Nephron (organoid): Measurements from ENCODE around the gene IFT57.

Source experiments
- H3K27ac Mint-ChIP-seq, 3 experiments: 2 replicates each; pipeline ENCODE4 v1.8.0; 2020; ENCODE audit warnings: mixed read lengths in 3 of 3, mild to moderate bottlenecking in 2 of 3, moderate library complexity in 1 of 3
- H3K27me3 Mint-ChIP-seq: 2 replicates; pipeline ENCODE4 v1.8.0; 2021; ENCODE audit warnings: low read depth, mild to moderate bottlenecking, moderate library complexity, mixed read lengths
- H3K36me3 Mint-ChIP-seq: 2 replicates; pipeline ENCODE4 v1.8.0; 2020; ENCODE audit warnings: low read depth, mixed read lengths
- H3K4me1 Mint-ChIP-seq: 2 replicates; pipeline ENCODE4 v1.8.0; 2020; ENCODE audit warnings: mixed read lengths
- H3K4me3 Mint-ChIP-seq, 3 experiments: 2 replicates each; pipeline ENCODE4 v1.8.0; 2020; ENCODE audit warnings: mild to moderate bottlenecking in 3 of 3, mixed read lengths in 3 of 3, moderate library complexity in 2 of 3
- H3K9me3 Mint-ChIP-seq: 2 replicates; pipeline ENCODE4 v1.8.0; 2020; ENCODE audit warnings: mixed read lengths
- TF ChIP-seq, protein P1 (sequence below), 3 experiments: fragments of 200-600 bp; sonication (generic); IDR thresholded peaks; one replicate each; pipeline ENCODE4 v1.5.0; 2021; ENCODE audit warnings: antibody characterized with exemption in 3 of 3; ENCODE audit not compliant: unreplicated experiment in 3 of 3

IFT57 gene

DNA sequence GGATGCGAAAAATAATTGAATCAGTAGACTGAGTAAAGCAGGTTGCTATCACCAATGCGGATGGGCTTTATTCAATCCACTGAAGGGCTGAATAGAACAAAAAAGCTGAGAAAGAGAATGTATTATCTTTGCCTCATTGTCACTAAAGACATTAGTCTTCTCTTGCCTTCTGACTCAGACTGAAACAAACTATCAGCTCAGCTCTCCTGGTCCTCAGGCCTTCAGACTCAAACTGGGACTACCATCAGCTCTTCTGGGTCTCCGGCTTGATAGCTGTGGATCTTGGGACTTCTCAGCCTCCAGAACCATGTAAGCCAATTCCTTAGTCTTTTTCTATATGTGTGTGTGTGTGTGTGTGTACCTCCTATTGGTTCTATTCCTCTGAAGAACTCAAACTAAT, 12.6 kb downstream of the IFT57 start:
- H3K4me1 Mint-ChIP-seq: no peaks in the 10 kb centered on the region
- no peaks in the 10 kb centered on the region for H3K9me3 Mint-ChIP-seq
- peaks cover 68% of the 10 kb centered on the region for H3K36me3 Mint-ChIP-seq
- H3K27me3 Mint-ChIP-seq: no peaks in the 10 kb centered on the region
- no peak overlapping the region for H3K4me3 Mint-ChIP-seq
- TF ChIP-seq, protein P1, sequence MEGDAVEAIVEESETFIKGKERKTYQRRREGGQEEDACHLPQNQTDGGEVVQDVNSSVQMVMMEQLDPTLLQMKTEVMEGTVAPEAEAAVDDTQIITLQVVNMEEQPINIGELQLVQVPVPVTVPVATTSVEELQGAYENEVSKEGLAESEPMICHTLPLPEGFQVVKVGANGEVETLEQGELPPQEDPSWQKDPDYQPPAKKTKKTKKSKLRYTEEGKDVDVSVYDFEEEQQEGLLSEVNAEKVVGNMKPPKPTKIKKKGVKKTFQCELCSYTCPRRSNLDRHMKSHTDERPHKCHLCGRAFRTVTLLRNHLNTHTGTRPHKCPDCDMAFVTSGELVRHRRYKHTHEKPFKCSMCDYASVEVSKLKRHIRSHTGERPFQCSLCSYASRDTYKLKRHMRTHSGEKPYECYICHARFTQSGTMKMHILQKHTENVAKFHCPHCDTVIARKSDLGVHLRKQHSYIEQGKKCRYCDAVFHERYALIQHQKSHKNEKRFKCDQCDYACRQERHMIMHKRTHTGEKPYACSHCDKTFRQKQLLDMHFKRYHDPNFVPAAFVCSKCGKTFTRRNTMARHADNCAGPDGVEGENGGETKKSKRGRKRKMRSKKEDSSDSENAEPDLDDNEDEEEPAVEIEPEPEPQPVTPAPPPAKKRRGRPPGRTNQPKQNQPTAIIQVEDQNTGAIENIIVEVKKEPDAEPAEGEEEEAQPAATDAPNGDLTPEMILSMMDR (IDR thresholded peaks at IDR 0.05; ENCODE audit: unreplicated experiment in 3 of 3): no peak
- no peak overlapping the region for H3K27ac Mint-ChIP-seq

DNA sequence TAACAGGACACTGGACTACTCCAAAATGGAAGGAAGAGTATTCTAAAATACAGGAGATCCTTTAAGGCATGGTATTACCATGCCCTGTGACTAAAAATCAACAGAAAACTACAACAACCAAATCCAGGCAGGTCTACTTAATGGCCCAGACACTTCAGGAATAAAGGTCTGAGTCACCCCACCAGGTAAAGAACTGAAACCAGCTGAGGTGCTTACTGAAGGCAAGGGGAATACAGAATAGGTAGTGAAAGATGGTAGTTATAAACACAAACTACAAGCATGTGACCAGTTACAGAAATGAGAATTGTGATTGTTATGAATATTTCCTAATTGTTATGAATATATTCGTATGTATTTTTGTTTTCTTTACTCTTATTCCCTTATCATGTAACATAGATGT, 13.4 kb downstream of the IFT57 start:
- Mint-ChIP-seq H3K27ac (no peak overlapping the region), H3K4me3 (no peak overlapping the region), H3K4me1 (no peaks in the 10 kb centered on the region), H3K36me3 (peaks cover 72% of the 10 kb centered on the region), H3K27me3 (no peaks in the 10 kb centered on the region), H3K9me3 (no peaks in the 10 kb centered on the region)
- TF ChIP-seq, protein P1 (IDR thresholded peaks at IDR 0.05; ENCODE audit: unreplicated experiment in 3 of 3): no peak

DNA sequence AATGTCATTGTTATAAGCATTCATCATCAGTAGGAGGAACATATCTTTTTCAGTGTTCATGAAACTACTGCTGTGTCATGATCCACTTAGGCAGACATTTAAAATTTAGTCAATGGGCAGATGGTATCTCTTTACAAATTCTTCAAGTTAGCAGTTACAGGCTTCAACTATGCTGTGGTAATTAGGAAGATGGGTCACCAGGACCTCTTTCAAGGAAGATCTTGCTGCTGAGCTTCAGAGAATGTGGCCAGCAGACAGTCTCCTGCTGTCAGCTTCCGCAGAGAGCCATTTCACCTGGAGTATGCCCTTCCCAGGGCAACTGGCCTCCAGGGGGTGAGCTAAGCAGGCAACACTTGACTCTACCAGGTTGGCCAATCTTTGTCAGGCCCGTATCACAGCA, 19.4 kb downstream of the IFT57 start:
- H3K4me3 Mint-ChIP-seq: no peak overlapping the region
- no peaks in the 10 kb centered on the region for H3K4me1 Mint-ChIP-seq
- peaks cover 39% of the 10 kb centered on the region for H3K36me3 Mint-ChIP-seq
- no peaks in the 10 kb centered on the region for H3K9me3 Mint-ChIP-seq
- TF ChIP-seq, protein P1 (IDR thresholded peaks at IDR 0.05; ENCODE audit: unreplicated experiment in 3 of 3): no peak
- H3K27ac Mint-ChIP-seq: no peak overlapping the region
- no peaks in the 10 kb centered on the region for H3K27me3 Mint-ChIP-seq

DNA sequence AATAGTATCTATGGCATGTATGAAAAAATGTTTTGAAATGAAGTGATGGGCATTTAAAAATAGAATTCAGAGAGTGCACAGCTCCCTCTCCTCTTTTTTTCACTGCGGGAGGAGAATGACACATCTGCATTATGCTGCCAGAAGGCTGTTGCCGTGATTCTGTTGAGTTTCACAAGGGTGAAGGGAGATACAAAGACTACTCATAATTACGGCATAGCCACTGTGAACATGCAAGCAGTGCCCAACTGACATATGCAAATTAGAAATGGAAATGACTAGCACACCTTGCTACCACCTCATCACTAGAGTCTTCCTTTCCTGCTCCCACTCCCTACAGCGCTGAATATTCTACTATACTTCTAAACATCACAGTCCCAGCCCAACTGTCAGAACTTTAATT, 20.1 kb downstream of the IFT57 start:
- no peaks in the 10 kb centered on the region for H3K4me1 Mint-ChIP-seq
- no peak overlapping the region for H3K4me3 Mint-ChIP-seq
- no peaks in the 10 kb centered on the region for H3K27me3 Mint-ChIP-seq
- TF ChIP-seq, protein P1 (IDR thresholded peaks at IDR 0.05; ENCODE audit: unreplicated experiment in 3 of 3): no peak
- H3K9me3 Mint-ChIP-seq: no peaks in the 10 kb centered on the region
- H3K27ac Mint-ChIP-seq: no peak overlapping the region
- H3K36me3 Mint-ChIP-seq: peaks cover 35% of the 10 kb centered on the region

DNA sequence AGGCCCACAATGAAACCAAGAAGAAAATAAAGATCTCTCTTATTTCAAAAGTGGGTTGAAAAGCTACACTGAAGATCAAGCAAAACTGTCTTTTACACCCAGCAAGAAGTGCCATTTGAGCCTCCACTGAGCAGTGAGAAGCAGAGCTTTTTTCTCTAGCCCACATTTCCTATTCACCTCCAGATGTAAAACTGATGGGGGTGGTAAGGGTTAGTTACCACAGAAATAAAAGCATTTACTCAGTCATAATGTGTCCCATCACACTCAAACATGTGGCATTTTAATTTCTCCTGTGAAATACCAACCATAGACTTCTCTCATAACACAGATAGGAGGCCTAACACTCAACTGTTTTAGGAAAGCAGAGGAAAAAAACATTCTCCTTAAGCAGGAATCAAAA, 21.0 kb downstream of the IFT57 start:
- Mint-ChIP-seq H3K27ac (no peak overlapping the region), H3K4me3 (no peak overlapping the region), H3K9me3 (no peaks in the 10 kb centered on the region), H3K36me3 (peaks cover 31% of the 10 kb centered on the region), H3K27me3 (no peaks in the 10 kb centered on the region), H3K4me1 (no peaks in the 10 kb centered on the region)
- TF ChIP-seq, protein P1 (IDR thresholded peaks at IDR 0.05; ENCODE audit: unreplicated experiment in 3 of 3): no peak

DNA sequence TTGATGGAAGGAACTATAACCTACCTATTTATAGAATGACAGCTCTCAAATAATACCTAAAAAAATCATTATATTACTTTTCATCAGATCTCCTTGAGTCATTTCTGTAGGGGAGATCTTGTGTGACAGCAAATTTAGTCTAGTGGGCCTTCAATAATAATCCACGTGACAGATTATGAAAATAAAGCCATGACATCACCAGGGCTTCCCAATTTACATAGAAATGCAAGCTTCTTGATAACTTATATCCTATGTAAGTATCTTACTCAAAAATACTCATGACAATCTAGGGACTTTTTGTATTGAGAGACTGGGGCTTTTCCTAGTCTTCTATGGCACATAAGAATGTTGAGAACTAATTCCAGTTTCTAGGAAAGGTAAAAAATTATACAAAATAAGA, 21.6 kb downstream of the IFT57 start:
- H3K4me1 Mint-ChIP-seq: no peaks in the 10 kb centered on the region
- H3K4me3 Mint-ChIP-seq: no peak overlapping the region
- peaks cover under 1% of the 10 kb centered on the region for H3K9me3 Mint-ChIP-seq
- H3K27me3 Mint-ChIP-seq: no peaks in the 10 kb centered on the region
- no peak overlapping the region for H3K27ac Mint-ChIP-seq
- peaks cover 36% of the 10 kb centered on the region for H3K36me3 Mint-ChIP-seq
- TF ChIP-seq, protein P1 (IDR thresholded peaks at IDR 0.05; ENCODE audit: unreplicated experiment in 3 of 3): no peak
